ENCODE results near the gene ANKRD55. TPM values are rescaled to one million over a fixed set of nuclear protein-coding genes. Genes with fewer than 3 reads are reported as not detected.

ANKRD55 gene
- total and polyA plus RNA-seq, 12 donors = 0.01 to 0.72 TPM; not detected in 10

GRCh38 chr5:56100439-56101176 is 132.5 kb downstream of the ANKRD55 start:
- Histone ChIP-seq H3K4me1 (peaks cover 0 to 13% (median 7%) of the 10 kb centered on the region in 9 donors), H3K27ac (no peak overlapping the region), H3K9me3 (peaks cover 0 to 8% (median 0%) of the 10 kb centered on the region in 11 donors), H3K27me3 (no peaks in the 10 kb centered on the region), H3K36me3 (no peaks in the 10 kb centered on the region), H3K4me3 (no peak overlapping the region)
- 69 to 84% methylated on average over 3 of the region's 3 CpGs for WGBS, 2 donors
- ATAC-seq = no peak
- intact Hi-C loops (cut with DNase I) = loop anchor here in 1 of 10 donors (10.0 kb wide), 1 partner anchor 106 kb away; the partner anchor contains the start of gene IL6ST
- no peak for DNase-seq
- TF ChIP-seq CTCF (IDR thresholded peaks at IDR 0.05) = no peak

- no peak overlapping the region for H3K27ac ChIP-seq
- no peak for TF ChIP-seq CTCF (IDR thresholded peaks at IDR 0.05)
- 70 to 79% methylated on average over 2 of the region's 2 CpGs for WGBS, 2 donors
- peak in 1 of 8 donors; percentile 56 for ATAC-seq
- H3K4me3 ChIP-seq = no peak overlapping the region
- no peaks in the 10 kb centered on the region for H3K36me3 ChIP-seq
- H3K27me3 ChIP-seq = no peaks in the 10 kb centered on the region
- DNase-seq = no peak
- H3K9me3 ChIP-seq = peaks cover 0 to 8% (median 0%) of the 10 kb centered on the region in 11 donors
- peaks cover 0 to 14% (median 7%) of the 10 kb centered on the region in 9 donors for H3K4me1 ChIP-seq
- intact Hi-C loops (cut with DNase I) = loop anchor here in 1 of 10 donors (2.0 kb wide), 1 partner anchor 29 kb away; no protein-coding TSS in a partner anchor
These were observed 133.8 kb downstream of the ANKRD55 start for GRCh38 chr5:56099346-56099745.

GRCh38 chr5:56097055-56097454 is 136.1 kb downstream of the ANKRD55 start:
- DNase-seq = no peak
- H3K4me3 ChIP-seq = no peak overlapping the region
- no peaks in the 10 kb centered on the region for H3K36me3 ChIP-seq
- H3K4me1 ChIP-seq = peaks cover 0 to 14% (median 7%) of the 10 kb centered on the region in 9 donors
- intact Hi-C loops (cut with DNase I) = no loop called here
- peaks cover 0 to 8% (median 0%) of the 10 kb centered on the region in 11 donors for H3K9me3 ChIP-seq
- no peak overlapping the region for H3K27ac ChIP-seq
- H3K27me3 ChIP-seq = no peaks in the 10 kb centered on the region
- TF ChIP-seq CTCF (IDR thresholded peaks at IDR 0.05) = no peak
- no peak for ATAC-seq
- 86 to 89% methylated on average over 3 of the region's 3 CpGs for WGBS, 2 donors

- DNase-seq (no peak), ATAC-seq (no peak)
- no peak overlapping the region for H3K4me3 ChIP-seq
- TF ChIP-seq CTCF (IDR thresholded peaks at IDR 0.05) = no peak
- WGBS, 2 donors = 86 to 87% methylated on average over 3 of the region's 3 CpGs
- H3K36me3 ChIP-seq = no peaks in the 10 kb centered on the region
- H3K4me1 ChIP-seq = peaks cover 0 to 14% (median 7%) of the 10 kb centered on the region in 9 donors
- H3K27me3 ChIP-seq = no peaks in the 10 kb centered on the region
- H3K27ac ChIP-seq = no peak overlapping the region
- intact Hi-C loops (cut with DNase I) = no loop called here
- H3K9me3 ChIP-seq = peaks cover 0 to 1% (median 0%) of the 10 kb centered on the region in 11 donors
These were observed 137.5 kb downstream of the ANKRD55 start for GRCh38 chr5:56095579-56096102.
